ENCODE results near the gene LEMD3.

Gene LEMD3

GRCh38 chr12:65204886-65205525, 35.6 kb downstream of the LEMD3 start:
- no peak overlapping the region for H3K4me3 ChIP-seq (ENCODE audit: control insufficient read depth, low read depth, low read length)
- TF ChIP-seq CTCF (IDR thresholded peaks at IDR 0.05; ENCODE audit: control insufficient read depth, insufficient read depth, low read depth, low read length, missing control alignments): no peak
- no peak for DNase-seq (ENCODE audit: low read depth)

- no peak for DNase-seq (ENCODE audit: low read depth)
- no peak for TF ChIP-seq CTCF (IDR thresholded peaks at IDR 0.05; ENCODE audit: control insufficient read depth, insufficient read depth, low read depth, low read length, missing control alignments)
- no peak overlapping the region for H3K4me3 ChIP-seq (ENCODE audit: control insufficient read depth, low read depth, low read length)
Observed at GRCh38 chr12:65205886-65206285, 36.5 kb downstream of the LEMD3 start.

GRCh38 chr12:65208125-65208524, 38.7 kb downstream of the LEMD3 start:
- no peak for TF ChIP-seq CTCF (IDR thresholded peaks at IDR 0.05; ENCODE audit: control insufficient read depth, insufficient read depth, low read depth, low read length, missing control alignments)
- H3K4me3 ChIP-seq (ENCODE audit: control insufficient read depth, low read depth, low read length): no peak overlapping the region
- DNase-seq (ENCODE audit: low read depth): no peak

GRCh38 chr12:65208964-65209654, 39.7 kb downstream of the LEMD3 start:
- TF ChIP-seq CTCF (IDR thresholded peaks at IDR 0.05; ENCODE audit: control insufficient read depth, insufficient read depth, low read depth, low read length, missing control alignments): no peak
- H3K4me3 ChIP-seq (ENCODE audit: control insufficient read depth, low read depth, low read length): no peak overlapping the region
- no peak for DNase-seq (ENCODE audit: low read depth)

GRCh38 chr12:65209655-65210043, 40.3 kb downstream of the LEMD3 start:
- DNase-seq (ENCODE audit: low read depth): no peak
- TF ChIP-seq CTCF (IDR thresholded peaks at IDR 0.05; ENCODE audit: control insufficient read depth, insufficient read depth, low read depth, low read length, missing control alignments): no peak
- no peak overlapping the region for H3K4me3 ChIP-seq (ENCODE audit: control insufficient read depth, low read depth, low read length)

- no peak for TF ChIP-seq CTCF (IDR thresholded peaks at IDR 0.05; ENCODE audit: control insufficient read depth, insufficient read depth, low read depth, low read length, missing control alignments)
- DNase-seq (ENCODE audit: low read depth): no peak
- H3K4me3 ChIP-seq (ENCODE audit: control insufficient read depth, low read depth, low read length): no peak overlapping the region
Observed at GRCh38 chr12:65217086-65217485, 47.7 kb downstream of the LEMD3 start.

All from AG09309 (cell line).